Hematopoietic multipotent progenitor cell treated with erythropoietin and hydrocortisone succinate and interleukin-3 and kit ligand, for 4 days (in vitro differentiated cells): Measurements from ENCODE around the gene ZNF689.
"Not testable (repeated sequence)": the region's sequence is repeated elsewhere in the genome, so short reads cannot be mapped to it uniquely, and the experiment has no call there.

ENCODE experiments used
- DNase-seq: peaks from one replicate; pipeline ENCODE4 v3.0.0-alpha.2; 2015

The ZNF689 gene

DNA sequence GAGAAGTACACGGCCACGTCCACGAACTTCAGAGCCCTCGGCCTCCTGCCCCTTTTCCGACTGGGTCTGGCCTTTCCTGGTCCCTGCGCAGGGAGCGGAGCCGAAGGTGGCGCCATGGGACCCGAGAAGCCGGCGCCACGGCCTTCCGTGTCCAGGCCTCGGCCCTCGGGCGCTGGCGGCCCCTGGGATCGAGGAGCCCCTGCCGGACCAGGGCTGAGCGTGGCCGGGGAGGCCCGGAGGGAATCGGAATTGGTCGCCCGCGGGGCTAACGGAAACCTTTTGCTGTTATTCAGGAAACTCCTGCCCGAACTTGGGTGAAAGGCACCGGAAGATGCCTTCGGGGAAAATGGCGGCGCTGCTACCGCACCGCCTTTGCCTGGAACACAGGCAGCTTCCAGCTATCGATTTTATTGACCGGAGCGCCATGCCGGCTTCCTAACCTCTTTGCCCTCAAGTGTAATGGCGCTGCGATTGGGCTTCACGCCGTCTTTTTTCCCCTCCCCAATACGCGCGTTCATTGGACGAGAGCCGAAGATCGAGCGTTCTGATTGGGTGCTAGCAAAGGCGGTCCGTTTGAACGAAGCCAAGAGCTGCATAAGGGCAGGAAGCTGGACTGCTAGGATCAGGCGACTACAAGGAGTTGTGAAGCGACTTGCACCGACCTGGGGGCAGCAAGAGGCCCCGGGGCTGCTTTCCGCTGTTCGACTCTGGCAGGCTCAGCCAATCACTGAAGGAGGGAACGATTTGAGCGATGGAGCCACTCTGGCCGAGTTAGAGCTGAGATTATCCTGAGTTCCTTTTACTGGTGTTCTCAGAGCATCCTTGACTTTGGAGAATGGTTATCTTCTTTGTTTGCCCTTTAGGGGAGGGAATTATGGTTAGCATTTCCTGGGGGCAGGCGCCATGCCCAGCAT is at the start of gene ZNF689:
ZNF689 (minus strand) TSS at position 464 of the 914 bp plus-strand sequence; CDS start at position 116, 348 bp downstream.
- peak; percentile 98 for DNase-seq

DNA sequence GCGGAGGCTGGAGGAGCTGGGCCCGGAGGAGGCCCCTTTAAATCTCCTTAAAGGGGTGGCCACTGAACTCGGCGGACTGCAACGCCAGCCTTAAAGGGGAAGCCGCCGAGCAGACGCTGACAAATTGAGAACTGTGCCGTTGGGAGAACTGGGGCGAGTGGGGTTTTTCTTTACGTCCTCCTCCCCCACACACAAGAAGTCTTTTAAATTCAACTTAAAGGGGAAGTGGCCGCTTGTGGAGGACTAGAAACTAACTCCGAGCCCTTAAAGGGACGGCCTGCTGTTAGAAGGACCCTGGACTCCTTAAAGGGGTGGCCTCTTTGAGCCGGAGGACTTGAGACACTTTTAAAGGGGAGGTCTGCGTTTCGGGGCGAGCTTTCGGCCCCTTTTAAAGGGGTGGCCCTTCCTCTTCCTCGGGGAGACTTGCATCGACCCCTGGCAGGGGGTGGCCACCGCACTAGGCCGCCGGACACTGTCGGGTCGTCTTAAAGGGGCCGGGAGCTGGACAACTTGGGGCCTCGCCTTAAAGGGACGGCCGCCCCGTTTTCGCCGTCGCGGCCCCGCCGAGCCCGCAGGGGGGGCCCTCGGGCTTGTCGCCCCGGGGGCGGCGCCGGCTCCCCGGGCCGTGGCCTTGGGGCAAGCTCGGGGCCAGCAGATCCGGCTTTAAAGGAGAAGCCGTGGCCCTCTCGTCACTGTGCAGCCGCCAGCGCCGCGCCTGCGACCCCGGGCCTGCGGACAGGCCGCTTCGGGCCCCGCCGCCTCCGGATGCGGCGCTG is 48.7 kb upstream of the ZNF689 start:
- peak; percentile 99 for DNase-seq

DNA sequence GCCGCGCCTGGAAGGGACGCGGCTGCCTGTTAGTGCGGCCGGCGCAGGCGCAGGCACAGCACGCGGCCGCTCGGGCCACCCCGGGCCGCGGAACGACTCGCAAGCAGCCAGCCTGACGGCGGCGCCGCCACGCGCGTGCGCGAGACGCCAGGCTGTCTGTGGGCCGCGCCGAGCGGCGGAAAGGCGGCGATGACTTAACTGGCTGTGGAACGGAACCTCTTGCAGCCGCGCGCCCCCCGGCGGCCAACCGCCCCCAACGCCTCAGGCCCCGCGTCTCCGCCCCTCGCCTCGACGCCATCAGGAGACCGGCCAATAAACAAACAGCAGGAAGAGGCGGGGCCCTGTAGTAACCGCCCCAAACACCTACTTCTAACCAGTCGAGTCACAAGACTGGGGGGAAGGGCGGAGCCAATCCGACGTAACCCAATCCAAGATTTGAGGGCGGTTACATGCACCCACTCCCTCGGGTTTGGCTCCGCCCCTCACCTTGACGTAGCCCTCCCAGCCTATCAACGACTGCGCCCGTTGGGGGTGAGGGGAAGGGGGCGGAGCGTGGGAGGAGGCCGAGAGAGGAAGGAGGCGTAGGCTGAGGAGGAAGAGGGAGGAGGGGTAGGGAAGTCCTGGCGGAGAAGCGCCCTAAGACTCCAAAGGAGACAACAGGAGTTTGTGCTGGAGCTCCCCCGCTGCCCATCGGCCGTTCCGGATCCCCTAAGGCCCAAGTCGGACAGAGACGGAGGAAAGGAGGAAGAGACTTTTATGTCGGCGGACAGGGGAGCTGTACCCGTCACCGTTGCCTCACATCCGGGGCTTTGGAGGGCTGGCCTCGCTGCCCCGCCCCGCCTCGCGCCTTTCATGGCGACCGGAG is 47.9 kb upstream of the ZNF689 start, which contains the start of gene FBRS:
FBRS (plus strand) TSS at position 566 of the 865 bp plus-strand sequence. CDS start 1,088 bp downstream, outside the sequence.
- DNase-seq, result peak; percentile 100

DNA sequence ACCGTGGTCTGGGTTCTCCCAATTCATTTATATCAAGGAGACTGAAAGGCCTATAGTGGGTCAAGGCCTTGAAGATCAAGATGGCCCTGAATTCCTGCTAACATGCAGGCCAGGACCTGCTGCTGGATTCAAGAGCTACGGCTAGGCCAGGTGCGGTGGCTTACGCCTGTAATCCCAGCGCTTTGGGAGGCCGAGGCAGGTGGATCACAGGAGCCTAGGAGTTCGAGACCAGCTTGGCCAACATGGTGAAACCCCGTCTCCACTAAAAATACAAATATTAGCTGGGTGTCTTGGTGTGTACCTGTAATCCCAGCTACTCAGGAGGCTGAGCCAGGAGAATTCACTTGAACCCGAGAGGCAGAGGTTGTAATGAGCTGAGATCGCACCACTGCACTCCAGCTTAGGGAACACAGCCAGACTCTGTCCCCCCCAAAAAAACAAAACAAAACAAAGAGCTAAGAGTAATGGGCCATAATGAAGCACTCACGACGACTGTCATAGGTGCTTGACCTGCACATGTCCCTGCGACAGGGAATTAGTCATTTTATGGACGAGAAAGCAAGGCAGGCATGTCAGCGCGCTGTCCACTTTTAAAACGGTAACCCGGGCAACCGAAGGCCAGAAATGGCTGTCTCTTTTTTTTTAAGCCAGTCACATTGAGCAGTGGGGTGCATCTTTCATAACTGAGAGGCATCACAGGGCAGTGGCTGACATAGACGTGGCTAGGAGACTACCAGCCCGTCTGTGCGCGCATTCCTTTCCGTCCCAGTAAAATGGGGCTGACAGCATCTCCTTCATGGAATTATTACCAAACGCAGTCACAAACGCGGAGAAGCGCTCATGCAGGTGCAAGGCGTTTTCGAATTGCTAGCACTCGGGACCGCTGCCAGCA is 47.0 kb upstream of the ZNF689 start:
- DNase-seq, result no peak

DNA sequence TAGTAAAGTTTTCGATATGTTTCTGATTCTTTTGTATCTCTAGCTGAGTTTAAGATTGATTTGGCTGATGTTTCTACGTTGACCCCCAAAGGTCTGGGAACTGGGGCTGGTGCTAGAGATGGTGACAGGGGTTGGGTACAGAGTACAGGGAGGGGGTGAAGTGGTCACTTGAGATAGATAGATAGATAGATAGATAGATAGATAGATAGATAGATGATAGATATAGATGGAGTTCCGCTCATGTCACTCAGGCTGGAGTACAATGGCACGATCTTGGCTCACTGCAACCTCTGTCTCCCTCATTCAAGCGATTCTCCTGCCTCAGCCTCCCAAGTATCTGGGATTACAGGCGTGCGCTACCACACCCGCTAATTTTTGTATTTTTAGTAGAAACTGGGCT is 46.2 kb upstream of the ZNF689 start:
- no peak for DNase-seq

DNA sequence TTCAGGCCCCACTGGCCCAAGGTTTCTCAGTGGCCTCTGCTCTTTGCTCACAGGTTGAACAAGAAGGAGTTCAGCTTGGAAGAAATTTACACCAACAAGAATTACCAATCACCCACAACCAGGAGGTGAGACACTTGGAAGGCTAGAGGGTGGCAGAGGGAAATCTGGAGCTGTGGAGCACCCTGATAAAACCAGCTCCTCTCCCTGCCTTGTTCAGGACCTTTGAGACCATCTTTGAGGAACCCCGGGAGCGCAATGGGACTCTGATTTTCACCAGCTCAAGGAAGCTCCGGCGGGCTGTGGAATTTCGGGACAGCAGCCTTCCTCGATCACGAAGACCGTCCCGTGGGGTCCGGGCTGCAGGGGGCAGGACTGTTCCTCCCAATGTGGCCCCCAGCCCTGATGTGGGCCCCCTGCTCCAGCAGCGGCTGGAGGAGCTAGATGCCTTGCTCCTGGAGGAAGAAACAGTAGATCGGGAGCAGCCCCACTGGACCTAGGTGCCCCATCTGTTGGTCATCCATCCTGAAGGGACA is 45.7 kb upstream of the ZNF689 start:
- no peak for DNase-seq

DNA sequence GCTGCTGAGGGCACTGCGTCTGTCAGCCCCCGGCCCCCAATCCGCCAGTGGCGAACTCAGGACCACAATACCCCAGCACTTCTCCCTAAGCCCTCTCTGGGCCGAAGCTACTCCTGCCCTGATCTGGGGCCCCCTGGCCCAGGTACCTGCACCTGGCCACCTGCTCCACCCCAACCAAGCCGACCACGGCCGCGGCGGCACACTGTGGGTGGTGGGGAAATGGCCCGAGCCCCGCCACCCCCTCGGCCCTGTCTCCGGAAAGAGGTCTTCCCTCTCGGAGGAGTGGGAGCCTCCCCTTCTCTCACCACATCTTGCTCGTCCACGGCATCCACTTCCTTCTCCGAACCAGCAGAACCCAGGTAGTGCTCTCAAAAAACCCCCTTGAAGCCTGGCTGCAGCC is 44.7 kb upstream of the ZNF689 start:
- no peak for DNase-seq

DNA sequence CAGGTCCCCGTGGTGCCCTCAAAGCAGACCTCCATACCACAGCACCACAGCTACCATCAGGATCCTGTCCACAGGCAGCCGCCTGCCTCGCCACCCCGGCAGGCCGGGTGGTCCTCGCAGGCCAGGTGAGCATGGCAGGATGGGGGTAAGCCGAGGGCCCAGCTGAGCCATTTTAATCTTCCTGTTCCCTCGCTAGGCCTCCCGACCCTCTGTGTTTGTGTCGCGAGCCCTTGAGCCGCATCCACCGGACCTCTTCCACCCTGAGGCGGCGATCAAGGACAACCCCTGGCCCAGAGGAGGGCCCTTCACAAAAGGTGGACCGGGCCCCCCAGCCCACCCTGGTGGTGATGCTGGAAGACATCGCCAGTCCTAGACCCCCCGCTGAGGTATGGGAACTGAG is 42.5 kb upstream of the ZNF689 start:
- no peak for DNase-seq

DNA sequence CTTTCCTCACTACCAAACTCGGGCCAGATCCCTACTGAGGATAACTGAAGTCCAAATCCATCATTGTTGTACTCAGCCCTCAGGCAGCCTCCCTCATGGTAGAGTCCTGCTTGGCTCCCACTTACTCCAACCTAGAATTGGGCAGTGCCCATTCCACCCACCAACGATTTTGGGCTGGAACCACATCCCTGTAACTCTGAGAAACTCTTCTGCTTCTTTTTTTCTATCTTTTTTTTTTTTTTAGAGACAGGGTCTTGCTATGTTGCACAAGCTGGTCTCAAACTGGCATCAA is 41.8 kb upstream of the ZNF689 start:
- DNase-seq, result no peak

DNA sequence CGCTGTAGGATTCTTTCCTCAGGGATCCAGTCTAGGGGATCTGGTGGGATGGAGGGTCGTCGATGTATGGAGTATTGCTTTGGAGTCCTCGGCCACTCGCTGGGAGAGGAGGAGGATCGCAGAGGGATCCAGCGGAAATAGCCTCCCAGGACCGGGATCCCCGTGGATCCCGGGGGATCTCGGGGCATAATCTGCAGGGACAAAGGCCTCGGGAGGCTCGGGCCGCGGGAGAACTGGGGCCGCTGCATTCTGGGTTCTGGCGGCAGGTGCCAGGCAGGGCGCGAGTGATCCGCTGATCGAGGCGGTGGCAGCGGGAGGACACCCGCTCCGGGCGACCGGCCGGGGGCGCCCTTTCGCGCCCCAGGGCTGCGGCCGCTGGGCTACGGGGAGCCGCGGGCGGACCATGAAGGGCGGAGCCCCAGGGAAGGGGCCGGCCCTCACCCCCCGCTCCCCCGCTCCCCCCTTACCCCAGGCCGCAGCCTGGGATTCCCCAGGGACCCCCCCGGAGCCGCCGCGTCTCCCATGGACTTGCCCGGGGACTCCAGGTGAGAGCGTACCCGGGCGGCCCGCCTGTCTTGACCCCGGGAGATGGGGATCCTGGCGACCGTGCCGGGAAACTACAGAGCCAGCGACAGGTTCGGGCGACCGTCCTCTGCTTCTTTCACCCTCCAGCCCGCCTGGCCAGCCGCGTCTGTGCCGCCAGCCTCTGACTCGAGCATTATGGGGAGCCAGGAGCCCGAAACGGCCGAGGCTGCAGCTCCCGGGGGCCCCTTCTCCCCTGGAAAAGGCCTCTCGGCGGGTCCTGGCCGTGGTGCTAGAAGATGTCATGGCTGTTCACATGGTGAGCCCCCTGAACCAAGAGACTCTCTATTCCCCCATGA is 41.2 kb upstream of the ZNF689 start:
- DNase-seq, result peak; percentile 91

DNA sequence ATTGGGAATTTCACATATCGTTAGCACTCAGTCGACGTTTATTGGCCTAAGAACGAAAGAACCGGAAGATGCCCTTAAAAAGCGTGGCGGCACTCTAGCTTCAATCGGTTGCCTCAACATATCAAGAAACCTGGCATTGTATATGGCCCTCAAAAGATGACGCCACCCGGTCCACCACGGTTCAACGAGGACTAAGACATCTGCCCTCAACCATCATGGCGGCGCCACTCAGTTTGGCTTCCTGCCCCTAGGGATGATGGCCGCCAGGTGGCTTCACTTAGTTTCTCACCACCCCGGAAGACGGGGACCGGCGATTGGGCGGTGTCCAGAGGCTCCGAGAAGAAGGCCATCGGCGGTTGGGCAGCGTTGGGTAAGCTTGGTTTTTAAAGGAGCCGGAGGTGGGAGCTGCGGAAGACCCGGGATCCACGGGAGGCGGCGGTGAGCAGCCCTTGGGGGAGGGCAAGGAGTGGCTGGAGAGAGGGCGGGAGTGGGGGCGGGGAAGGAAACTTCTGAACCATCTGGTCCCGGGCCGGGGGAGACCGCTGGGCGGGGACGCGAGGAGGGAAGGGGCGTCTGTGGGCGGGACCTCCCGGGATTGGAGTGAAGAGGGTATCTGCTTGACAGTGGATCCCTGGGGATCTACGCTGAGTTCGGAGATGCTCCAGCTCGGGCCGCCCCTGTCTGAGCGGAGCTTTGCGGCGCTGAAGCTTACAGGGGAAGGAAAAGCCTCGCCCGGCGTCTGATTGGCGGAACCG is 40.4 kb upstream of the ZNF689 start, which contains the start of gene PRR14:
PRR14 (plus strand) TSS at position 592 of the 755 bp plus-strand sequence. CDS start 686 bp downstream, outside the sequence.
- peak; percentile 100 for DNase-seq

DNA sequence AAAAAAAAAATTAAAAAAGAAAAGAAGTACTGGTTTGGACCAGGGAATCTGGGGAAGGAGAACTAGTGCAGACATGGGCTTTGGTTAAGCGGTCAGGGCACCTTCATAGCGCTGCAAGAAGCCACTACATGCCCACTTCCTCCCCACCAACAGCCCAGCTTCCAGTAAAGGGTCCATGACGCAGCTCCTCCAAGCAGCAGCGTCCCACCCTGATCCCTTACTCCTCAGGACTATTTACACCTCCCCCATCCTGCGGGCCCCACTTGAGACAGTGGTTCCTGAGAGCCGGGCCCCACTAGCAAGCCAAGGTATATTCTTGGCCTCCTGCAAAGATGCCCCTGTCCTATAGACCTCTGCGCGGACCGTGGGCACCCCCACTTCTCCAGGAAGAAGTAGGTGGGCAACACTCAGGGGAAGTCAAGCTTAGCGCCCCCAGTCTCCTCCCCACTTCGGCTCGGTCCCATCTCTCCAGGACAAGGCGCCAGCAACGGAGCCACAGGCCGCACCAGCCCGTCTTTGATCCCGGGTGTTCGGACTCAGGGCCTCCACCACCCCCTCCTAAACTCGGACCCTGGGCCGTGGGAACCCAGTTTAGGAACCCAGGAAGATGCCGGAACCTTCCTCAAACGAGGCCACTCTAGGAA is 39.7 kb upstream of the ZNF689 start:
- peak; percentile 74 for DNase-seq

DNA sequence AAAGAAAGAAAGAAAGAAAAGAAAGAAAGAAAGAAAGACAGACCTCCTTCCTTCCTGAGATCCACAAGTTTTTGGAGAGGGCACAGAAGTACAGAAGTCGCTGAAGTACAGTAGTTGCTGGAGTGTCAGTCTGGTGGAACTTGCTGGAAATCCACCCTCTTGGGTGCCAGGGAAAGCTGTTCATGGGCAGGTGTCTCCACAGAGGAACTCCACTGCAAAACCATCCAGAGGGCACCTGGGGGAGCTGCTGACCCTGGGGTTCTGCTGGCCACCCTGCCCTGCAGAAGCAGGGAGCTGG is 37.0 kb upstream of the ZNF689 start:
- no peak for DNase-seq

DNA sequence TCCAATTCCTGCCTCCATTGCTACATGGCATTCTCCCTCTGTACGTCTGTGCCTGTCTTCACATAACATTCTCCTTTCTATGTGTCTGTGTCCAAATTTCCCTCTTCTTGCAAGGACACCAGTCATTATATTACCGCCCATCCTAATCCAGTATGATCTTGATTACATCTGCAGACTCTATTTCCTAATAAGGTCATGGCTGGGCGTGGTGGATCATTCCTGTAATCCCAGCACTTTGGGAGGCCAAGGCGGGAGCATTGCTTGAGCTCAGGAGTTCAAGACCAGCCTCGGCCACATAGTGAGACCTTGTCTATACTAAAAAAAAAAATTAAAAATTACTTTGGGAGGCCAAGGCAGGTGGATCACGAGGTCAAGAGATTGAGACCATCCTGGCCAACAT is 35.5 kb upstream of the ZNF689 start:
- DNase-seq, result no peak

DNA sequence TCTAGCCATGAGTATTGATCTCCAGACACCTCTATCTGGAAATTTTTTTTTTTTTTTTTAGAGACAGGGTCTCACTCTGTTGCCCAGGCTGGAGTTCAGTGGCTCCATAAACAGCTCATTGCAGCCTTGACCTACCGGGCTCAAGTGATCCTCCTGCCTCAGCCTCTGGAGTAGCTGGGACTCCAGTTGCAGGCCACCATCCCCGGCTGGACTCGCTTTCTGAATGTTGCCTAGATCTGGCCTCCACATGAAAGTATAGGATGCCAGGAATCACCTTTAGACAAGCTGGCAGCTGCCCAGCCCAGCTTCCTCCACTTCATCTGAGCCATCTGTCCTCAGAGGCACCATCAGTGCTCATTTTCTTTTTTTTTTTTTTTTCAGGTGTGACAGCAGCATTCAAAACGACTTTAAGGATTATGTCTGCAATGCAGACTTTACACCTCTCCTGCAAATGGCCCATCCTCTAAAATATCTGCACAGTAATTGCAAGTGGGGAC is 34.2 kb upstream of the ZNF689 start:
- DNase-seq, result no peak

DNA sequence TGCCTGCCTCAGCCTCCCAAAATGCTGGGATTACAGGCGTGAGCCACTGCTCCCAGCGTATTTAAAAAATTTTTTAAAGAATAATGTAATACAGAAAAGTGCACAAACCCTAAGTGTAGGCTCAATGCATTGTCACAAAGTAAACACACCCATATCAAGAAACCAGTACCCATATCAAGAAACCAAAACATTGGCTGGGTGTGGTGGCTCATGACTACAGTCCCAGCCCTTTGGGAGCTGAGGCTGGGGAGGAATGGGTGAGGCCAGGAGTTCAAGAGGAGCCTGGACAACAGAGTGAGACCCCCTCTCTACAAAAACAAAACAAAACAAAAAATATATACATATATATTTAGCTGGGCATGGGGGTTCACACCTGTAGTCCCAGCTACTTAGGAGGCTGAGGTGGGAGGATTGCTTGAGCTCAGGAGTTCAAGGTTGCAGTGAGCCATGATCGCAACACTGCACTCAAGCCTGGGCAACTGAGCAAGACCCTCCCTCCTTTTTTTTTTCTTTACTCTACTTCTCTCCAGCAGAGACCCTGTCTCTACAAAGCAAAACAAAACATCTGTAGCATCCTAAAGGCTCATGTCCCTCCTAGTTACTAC is 31.3 kb upstream of the ZNF689 start:
- DNase-seq, result peak; percentile 67

DNA sequence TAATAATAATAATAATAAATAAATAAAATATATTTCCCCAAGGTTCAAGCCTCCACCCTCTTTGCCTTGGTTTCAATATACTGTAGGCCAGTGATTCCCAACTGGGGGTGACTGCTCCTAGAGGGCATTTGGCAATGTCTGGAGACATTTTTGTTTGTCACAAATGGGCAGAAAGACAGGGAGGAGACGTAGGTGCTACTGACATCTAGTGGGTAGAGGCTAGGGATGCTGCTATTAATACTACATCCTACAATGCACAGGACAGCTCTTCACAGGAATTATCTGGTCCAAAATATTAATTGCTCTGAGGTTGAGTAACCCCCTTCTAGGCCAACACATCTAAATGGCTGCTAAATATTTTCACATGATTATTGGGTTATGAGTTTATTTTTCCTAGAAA is 27.8 kb upstream of the ZNF689 start:
- peak; percentile 89 for DNase-seq

DNA sequence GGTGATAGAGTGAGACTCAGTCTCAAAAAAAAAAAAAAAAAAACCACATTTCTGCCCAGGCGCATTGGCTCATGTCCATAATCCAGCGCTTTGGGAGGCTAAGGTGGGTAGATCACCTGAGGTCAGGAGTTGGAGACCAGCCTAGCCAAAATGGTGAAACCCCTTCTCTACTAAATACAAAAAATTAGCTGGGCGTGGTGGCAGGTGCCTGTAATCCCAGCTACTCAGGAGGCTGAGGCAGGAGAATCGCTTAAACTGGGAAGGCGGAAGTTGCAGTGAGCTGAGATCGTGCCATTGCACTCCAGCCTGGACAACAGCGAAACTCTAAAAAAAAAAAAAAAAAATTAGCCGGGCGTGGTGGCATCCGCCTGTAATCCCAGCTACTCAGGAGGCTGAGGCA is 26.9 kb upstream of the ZNF689 start:
- DNase-seq, result not testable (repeated sequence)

DNA sequence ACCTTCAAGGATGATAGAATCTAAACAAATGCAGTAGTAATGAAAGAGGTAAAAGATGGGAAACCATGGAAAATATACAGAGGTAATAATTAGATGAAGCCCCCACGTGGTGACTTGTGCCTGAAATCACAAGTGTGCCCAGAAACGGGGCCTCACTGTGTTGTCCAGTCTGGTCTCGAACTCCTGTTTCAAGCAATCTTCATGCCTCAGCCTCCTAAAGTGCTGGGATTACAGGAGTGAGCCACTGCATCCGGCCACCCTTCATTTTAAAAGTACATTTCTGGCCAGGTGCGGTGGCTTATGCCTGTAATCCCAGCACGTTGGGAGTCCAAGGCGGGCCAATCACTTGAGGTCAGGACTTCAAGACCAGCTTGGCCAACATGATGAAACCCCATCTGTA is 26.4 kb upstream of the ZNF689 start:
- no peak for DNase-seq
